Prostate gland (tissue), 2 donors: ENCODE measurements around the gene DUS3L.

Experiments used
- POLR2A ChIP-seq: fragments of 450-650 bp; IDR thresholded peaks from one replicate; pipeline ENCODE4 v1.6.1; 2016; ENCODE audit warnings: antibody characterized with exemption, mild to moderate bottlenecking
- TF ChIP-seq, protein P1 (sequence below), 4 experiments: fragments of 200-600 bp in 2 of 4; fragments of 450-650 bp in 2 of 4; sonication (generic) in 2 of 4; IDR thresholded peaks; 1 replicate in 3 of 4; 2 replicates in 1 of 4; pipeline ENCODE4 v1.5.1; 2016 to 2019; ENCODE audit warnings: antibody characterized with exemption in 4 of 4, mild to moderate bottlenecking in 2 of 4, moderate library complexity in 2 of 4

DNA sequence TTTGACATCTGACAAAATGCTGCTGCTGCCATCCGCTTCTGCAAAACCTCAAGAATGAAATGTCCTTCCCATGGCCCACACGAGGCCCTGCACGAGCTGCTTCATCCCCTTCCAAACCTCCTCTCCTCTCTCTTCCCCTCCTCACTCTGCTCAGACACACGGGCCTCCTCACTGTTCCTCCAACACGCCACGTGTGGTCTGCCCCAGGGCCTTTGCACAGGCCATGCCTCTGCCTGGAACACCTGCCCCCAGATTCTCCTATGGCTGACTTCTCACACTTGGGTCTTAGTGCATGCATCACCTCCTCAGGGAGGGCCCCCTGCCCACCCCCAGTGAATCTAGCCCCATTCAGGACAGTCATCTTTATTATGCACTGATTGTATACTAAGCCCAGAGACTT lies 29.8 kb upstream of the DUS3L start:
- TF ChIP-seq, protein P1, sequence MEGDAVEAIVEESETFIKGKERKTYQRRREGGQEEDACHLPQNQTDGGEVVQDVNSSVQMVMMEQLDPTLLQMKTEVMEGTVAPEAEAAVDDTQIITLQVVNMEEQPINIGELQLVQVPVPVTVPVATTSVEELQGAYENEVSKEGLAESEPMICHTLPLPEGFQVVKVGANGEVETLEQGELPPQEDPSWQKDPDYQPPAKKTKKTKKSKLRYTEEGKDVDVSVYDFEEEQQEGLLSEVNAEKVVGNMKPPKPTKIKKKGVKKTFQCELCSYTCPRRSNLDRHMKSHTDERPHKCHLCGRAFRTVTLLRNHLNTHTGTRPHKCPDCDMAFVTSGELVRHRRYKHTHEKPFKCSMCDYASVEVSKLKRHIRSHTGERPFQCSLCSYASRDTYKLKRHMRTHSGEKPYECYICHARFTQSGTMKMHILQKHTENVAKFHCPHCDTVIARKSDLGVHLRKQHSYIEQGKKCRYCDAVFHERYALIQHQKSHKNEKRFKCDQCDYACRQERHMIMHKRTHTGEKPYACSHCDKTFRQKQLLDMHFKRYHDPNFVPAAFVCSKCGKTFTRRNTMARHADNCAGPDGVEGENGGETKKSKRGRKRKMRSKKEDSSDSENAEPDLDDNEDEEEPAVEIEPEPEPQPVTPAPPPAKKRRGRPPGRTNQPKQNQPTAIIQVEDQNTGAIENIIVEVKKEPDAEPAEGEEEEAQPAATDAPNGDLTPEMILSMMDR (IDR thresholded peaks at IDR 0.05) = no peak
- TF ChIP-seq POLR2A = no peak
